GM21825 (cell line): ENCODE data around the gene DIAPH2.
"Not testable (repeated sequence)": the region's sequence is repeated elsewhere in the genome, so short reads cannot be mapped to it uniquely, and the experiment has no call there.

Source experiments
- ATAC-seq: cut with Tn5 transposase; IDR thresholded peaks from one replicate; pipeline ENCODE4 v1.9.1; 2021; ENCODE audit warnings: mild to moderate bottlenecking, moderate library complexity; ENCODE audit not compliant: unreplicated experiment

Gene DIAPH2

DNA sequence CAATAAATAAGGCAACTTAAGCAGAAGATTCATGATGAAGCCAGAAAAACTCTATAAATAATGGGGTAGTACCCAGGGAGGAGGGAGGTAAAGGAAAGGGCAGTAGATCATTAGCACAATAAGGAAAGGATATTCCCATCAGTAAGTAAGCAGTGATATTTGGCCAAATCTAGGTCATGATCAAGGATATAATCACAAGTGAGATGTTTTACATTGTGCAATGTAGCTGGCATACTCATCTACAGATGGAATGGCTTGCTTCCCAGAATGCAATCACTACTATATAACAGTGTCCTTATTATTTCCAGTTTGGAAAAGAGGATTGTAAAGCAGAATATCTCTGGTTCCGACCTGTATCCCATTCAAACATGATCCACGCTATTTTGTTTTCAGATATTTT, 682.5 kb downstream of the DIAPH2 start:
- no peak for ATAC-seq

- ATAC-seq: no peak
Measured at GRCh38 chrX:97369947-97370346, 685.3 kb downstream of the DIAPH2 start.

- ATAC-seq: no peak
Measured at GRCh38 chrX:97372001-97372766, 687.5 kb downstream of the DIAPH2 start.

- no peak for ATAC-seq
Measured at GRCh38 chrX:97374266-97374665, 689.6 kb downstream of the DIAPH2 start.

- no peak for ATAC-seq
Measured at GRCh38 chrX:97380200-97380599, 695.6 kb downstream of the DIAPH2 start.

DNA sequence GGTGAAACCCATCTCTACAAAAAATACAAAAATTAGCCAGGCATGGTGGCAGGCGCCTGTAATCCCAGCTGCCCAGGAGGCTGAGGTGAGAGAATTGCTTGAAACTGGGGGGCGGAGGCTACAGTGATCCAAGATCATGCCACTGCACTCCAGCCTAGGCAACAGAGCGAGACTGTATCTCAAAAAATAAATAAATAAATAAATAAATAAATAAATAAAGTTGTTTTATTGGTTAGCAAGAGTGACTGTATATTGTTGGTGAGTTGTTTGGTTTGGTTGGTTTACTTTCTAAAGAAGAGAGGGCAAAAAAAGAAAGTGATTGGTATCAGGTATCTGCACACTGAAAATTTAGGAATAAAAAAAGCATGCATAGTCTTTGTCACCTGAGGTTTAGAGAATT, 700.0 kb downstream of the DIAPH2 start:
- ATAC-seq: no peak

- no peak for ATAC-seq
Measured at GRCh38 chrX:97387004-97387403, 702.4 kb downstream of the DIAPH2 start.

DNA sequence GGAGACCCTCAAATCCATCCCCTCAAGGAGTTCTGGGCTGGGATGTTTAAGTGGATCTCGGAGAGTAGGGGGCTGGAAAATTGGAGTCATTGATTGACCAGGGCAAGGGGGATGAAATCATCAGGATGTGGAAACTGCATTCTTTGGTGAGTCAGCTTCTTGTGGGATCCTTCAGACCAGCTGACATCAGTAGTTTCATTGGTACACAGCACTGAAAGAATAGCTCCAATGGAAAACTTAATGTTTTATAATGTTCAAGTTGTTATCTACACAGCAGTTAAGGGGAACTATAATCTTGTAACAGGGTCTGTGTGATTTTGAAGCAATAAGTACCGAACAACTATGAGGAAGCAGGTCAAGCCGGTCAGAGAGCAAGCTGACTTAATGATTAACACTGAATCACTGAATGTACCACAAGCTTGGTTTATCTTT, 705.1 kb downstream of the DIAPH2 start:
- no peak for ATAC-seq

- ATAC-seq: no peak
Measured at GRCh38 chrX:97397371-97397770, 712.7 kb downstream of the DIAPH2 start.

GRCh38 chrX:97398030-97398551, 713.4 kb downstream of the DIAPH2 start:
- peak; percentile 57 for ATAC-seq

GRCh38 chrX:97399400-97399799, 714.8 kb downstream of the DIAPH2 start:
- no peak for ATAC-seq

DNA sequence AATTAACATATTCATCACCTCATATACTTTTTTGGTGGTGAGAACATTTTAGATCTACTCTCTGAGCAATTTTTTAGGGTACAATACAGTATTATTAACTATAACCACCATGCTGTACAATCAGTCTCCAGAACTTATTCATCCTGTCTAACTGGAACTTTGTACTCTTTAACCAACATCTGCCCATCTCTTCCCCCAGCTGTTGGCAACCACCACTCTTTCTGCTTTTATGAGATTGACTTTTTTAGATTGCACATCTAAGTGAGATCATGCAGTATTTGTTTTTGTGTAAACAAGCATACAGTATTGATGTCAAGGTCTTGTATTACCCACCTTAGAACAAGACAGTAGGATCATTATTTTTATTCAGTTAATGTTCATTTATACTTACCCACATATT, 715.9 kb downstream of the DIAPH2 start:
- no peak for ATAC-seq

- peak; percentile 44 for ATAC-seq
Measured at GRCh38 chrX:97401154-97401553, 716.5 kb downstream of the DIAPH2 start.

DNA sequence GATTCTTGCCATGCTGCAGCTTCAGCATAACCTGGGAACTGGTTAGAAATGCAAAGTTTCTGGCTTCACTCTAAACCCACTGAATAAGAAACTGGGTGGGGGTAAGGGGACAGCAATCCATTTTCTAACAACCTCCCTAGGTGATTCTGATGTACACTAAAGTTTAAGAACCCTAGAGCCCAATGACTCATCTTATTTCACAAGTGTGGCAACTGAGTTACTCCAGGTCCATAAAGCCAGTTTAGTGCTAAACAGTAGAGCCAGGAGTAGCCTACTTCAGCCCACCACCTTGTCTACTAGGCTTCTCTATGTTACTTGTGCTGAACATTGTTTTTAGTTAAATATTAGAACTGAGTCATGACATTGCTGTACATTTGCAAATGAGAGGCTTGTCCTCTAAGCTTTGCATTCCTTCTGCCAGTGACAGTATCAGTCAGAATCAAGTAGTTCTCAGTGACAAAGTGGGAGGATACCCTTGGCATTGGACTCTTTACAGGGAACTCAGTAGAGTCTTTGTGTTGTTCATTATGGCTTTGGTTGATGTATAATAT, 717.0 kb downstream of the DIAPH2 start:
- no peak for ATAC-seq

DNA sequence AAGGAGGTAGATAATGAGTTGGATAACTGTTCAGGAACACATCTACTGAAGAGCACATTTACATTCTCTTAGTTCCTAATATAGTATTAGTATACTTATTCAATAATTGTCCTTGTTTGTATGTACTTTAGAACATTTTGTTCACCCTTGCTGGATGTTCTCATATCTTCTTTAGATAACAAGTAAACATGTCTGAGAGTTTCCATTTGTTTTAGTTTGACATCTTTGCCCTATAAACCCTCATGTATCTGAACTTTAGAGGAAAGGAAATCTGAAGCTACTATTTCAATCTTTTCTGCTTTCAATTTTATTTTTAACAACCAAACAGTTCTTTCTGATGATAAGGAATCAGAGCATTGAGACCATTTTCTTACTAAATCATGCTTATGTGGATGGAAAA, 717.7 kb downstream of the DIAPH2 start:
- ATAC-seq: no peak

DNA sequence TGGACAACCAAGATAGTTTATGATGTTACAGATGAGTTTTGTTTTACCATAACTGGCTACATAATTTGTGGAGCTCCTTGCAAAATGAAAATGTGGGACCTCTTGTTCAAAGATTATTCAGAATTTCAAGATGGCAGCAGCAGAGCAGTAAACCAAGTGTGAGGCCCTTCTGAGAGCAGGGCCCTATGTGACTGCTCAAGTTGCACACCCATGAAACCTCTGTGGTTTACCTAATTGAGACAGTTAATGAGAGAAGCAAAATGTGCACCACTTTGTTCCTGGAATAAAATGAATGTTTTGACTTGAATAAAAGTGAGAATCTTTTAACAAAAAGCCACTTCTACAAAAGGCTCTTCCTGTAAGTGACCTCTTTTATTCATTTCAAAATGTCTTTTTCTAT, 718.3 kb downstream of the DIAPH2 start:
- ATAC-seq: no peak

DNA sequence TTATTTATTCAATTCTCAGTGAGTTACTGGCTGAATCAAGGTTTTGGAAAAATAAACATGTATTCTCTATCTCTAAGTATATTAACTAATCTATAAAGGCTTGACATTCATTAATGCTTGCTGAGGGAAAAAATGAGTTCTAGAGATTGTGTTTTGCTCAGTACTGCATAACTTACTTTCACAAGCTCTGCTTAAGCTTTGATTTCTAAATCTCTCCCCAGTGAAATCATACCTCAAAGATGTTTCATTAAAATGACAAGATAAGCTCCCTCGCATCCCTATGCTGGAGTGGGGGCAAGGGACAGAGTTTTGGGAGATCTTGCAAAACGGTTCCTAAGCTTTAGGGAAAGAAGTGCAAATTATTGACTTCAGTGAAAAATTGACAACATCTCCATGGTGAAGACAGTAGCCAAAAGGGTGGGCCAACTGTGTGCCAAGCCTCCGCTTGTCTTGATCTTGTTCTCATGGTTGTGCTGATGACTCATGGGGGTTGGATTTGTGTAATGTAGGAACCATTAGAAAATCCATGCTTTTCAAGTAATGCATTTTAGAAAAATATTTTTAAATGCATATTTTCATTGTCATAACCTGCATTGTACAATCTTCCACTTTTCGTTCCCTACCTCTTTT, 720.5 kb downstream of the DIAPH2 start:
- no peak for ATAC-seq

DNA sequence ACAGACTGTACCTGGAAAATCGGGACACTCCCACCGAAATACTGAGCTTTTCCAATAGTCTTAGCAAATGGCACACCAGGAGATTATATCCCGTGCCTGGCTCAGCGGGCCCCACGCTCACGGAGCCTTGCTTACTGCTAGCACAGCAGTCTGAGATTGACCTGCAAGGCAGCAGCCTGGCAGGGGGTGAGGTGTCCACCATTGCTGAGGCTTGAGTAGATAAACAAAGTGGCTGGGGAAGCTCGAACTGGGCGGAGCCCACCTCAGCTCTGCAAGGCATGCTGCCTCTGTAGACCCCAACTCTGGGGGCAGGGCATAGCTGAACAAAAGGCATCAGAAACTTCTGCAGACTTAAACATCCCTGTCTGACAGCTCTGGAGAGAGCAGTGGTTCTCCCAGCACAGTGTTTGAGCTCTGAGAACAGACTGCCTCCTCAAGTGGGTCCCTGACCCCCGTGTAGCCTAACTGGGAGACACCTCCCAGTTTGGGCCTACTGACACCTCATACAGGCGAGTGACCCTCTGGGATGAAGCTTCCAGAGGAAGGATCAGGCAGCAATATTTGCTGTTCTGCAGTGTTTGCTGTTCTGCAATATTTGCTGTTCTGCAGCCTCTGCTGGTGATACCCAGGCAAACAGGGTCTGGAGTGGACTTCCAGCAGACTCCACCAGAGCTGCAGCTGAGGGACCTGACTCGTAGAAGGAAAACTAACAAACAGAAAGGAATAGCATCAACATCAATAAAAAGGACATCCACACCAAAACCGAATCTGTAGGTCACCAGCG, 725.2 kb downstream of the DIAPH2 start:
- ATAC-seq: not testable (repeated sequence)

- ATAC-seq: no peak
Measured at GRCh38 chrX:97416461-97416860, 731.8 kb downstream of the DIAPH2 start.

GRCh38 chrX:97429101-97429500, 744.5 kb downstream of the DIAPH2 start:
- no peak for ATAC-seq

GRCh38 chrX:97431281-97431680, 746.6 kb downstream of the DIAPH2 start:
- ATAC-seq: no peak
